ENCODE measurements around the gene HEMK1. TPM values are rescaled to one million over a fixed set of nuclear protein-coding genes. Genes with fewer than 3 reads are reported as not detected.

The HEMK1 gene
- total RNA-seq, 1 donor from 2014 or later: 16.1 TPM

- no peaks in the 10 kb centered on the region for H3K27me3 ChIP-seq (ENCODE audit: low read depth)
- no peaks in the 10 kb centered on the region for H3K9me3 ChIP-seq (replicated peaks)
- no peak for TF ChIP-seq CTCF (IDR thresholded peaks at IDR 0.05; ENCODE audit: borderline replicate concordance)
- peaks cover 3% of the 10 kb centered on the region for H3K36me3 ChIP-seq
- intact Hi-C loops (cut with micrococcal nuclease): no loop called here
- peak overlapping the region; percentile 98 for H3K27ac ChIP-seq (replicated peaks)
- no peak for DNase-seq
- H3K4me1 ChIP-seq: peaks cover 99% of the 10 kb centered on the region
- peak overlapping the region; percentile 32 for H3K4me3 ChIP-seq
Measured at GRCh38 chr3:50623840-50624474, 54.6 kb downstream of the HEMK1 start.

- Histone ChIP-seq H3K27me3 (ENCODE audit: low read depth) (no peaks in the 10 kb centered on the region), H3K9me3 (replicated peaks) (no peaks in the 10 kb centered on the region), H3K4me3 (peak overlapping the region; percentile 32), H3K36me3 (peaks cover 3% of the 10 kb centered on the region), H3K4me1 (peaks cover 100% of the 10 kb centered on the region), H3K27ac (replicated peaks) (peak overlapping the region; percentile 98)
- no peak for TF ChIP-seq CTCF (IDR thresholded peaks at IDR 0.05; ENCODE audit: borderline replicate concordance)
- intact Hi-C loops (cut with micrococcal nuclease): no loop called here
- no peak for DNase-seq
Measured at GRCh38 chr3:50624634-50625033, 55.3 kb downstream of the HEMK1 start.

GRCh38 chr3:50625231-50626182, 56.2 kb downstream of the HEMK1 start:
- Histone ChIP-seq H3K36me3 (peaks cover 3% of the 10 kb centered on the region), H3K27me3 (ENCODE audit: low read depth) (no peaks in the 10 kb centered on the region), H3K9me3 (replicated peaks) (no peaks in the 10 kb centered on the region), H3K27ac (replicated peaks) (peak overlapping the region; percentile 98), H3K4me1 (peaks cover 100% of the 10 kb centered on the region), H3K4me3 (peak overlapping the region; percentile 32)
- no peak for TF ChIP-seq CTCF (IDR thresholded peaks at IDR 0.05; ENCODE audit: borderline replicate concordance)
- intact Hi-C loops (cut with micrococcal nuclease): no loop called here
- DNase-seq: no peak

GRCh38 chr3:50626401-50626800, 57.1 kb downstream of the HEMK1 start:
- H3K4me1 ChIP-seq: peaks cover 100% of the 10 kb centered on the region
- no peaks in the 10 kb centered on the region for H3K27me3 ChIP-seq (ENCODE audit: low read depth)
- intact Hi-C loops (cut with micrococcal nuclease): no loop called here
- no peak overlapping the region for H3K4me3 ChIP-seq
- peaks cover 3% of the 10 kb centered on the region for H3K36me3 ChIP-seq
- H3K9me3 ChIP-seq (replicated peaks): no peaks in the 10 kb centered on the region
- TF ChIP-seq CTCF (IDR thresholded peaks at IDR 0.05; ENCODE audit: borderline replicate concordance): no peak
- peak overlapping the region; percentile 98 for H3K27ac ChIP-seq (replicated peaks)
- no peak for DNase-seq

GRCh38 chr3:50627407-50628051, 58.2 kb downstream of the HEMK1 start:
- Histone ChIP-seq H3K9me3 (replicated peaks) (no peaks in the 10 kb centered on the region), H3K27ac (replicated peaks) (peak overlapping the region; percentile 98), H3K27me3 (ENCODE audit: low read depth) (no peaks in the 10 kb centered on the region), H3K36me3 (peaks cover 3% of the 10 kb centered on the region), H3K4me1 (peaks cover 100% of the 10 kb centered on the region), H3K4me3 (peak overlapping the region; percentile 9)
- TF ChIP-seq CTCF (IDR thresholded peaks at IDR 0.05; ENCODE audit: borderline replicate concordance): peak; percentile 39
- peak; percentile 63 for DNase-seq
- intact Hi-C loops (cut with micrococcal nuclease): no loop called here
